K562 (cell line): ENCODE data around the gene ATXN1L. TPM values are rescaled to one million over a fixed set of nuclear protein-coding genes. Genes with fewer than 3 reads are reported as not detected.

Source experiments
- BHLHE40 ChIP-seq: IDR thresholded peaks from 2 replicates; pipeline ENCODE4 v1.6.1; 2011; ENCODE audit warnings: low read length, improper control_type of control experiment
- CBFA2T2 ChIP-seq: fragments of 450-650 bp; conservative IDR thresholded peaks from 2 replicates; pipeline ENCODE4 v1.6.1; 2017; ENCODE audit warnings: mild to moderate bottlenecking
- CREB1 ChIP-seq, 2 experiments: sonication (generic) in 1 of 2; formaldehyde crosslinking in 1 of 2; IDR thresholded peaks; 2 replicates each; pipeline versions ENCODE4 v1.6.1 to v1.8.0; 2012 to 2022; ENCODE audit warnings: inconsistent platforms in 1 of 2, mild to moderate bottlenecking in 1 of 2, missing genetic modification reagents in 1 of 2, moderate library complexity in 1 of 2
- E2F4 ChIP-seq: sonication (generic); formaldehyde crosslinking; IDR thresholded peaks from 2 replicates; pipeline ENCODE4 v1.8.0; 2022; ENCODE audit warnings: mild to moderate bottlenecking, low read depth, missing genetic modification reagents
- HDAC1 ChIP-seq, 2 experiments: fragments of 450-650 bp; IDR thresholded peaks; 2 replicates each; pipeline ENCODE4 v1.6.1; 2016 to 2017; ENCODE audit warnings: inconsistent platforms in 1 of 2, mild to moderate bottlenecking in 1 of 2, moderate library complexity in 1 of 2
- JUN ChIP-seq, 2 experiments: sonication (generic) in 1 of 2; formaldehyde crosslinking in 1 of 2; IDR thresholded peaks; 2 replicates each; pipeline versions ENCODE4 v1.6.1 to v1.8.0; 2012 to 2022; ENCODE audit warnings: borderline replicate concordance in 2 of 2, mild to moderate bottlenecking in 2 of 2, improper control_type of control experiment in 1 of 2, low read depth in 1 of 2, low read length in 1 of 2, missing genetic modification reagents in 1 of 2
- LCOR ChIP-seq: sonication (generic); formaldehyde crosslinking; IDR thresholded peaks from 2 replicates; pipeline ENCODE4 v1.8.0; 2022; ENCODE audit warnings: mild to moderate bottlenecking, missing genetic modification reagents
- MEF2A ChIP-seq: IDR thresholded peaks from 2 replicates; pipeline ENCODE4 v1.6.1; 2011; ENCODE audit warnings: low read depth, mild to moderate bottlenecking, low read length, moderate library complexity; ENCODE audit not compliant: control insufficient read depth
- MEF2D ChIP-seq: conservative IDR thresholded peaks from 2 replicates; pipeline ENCODE4 v1.6.1; 2016; ENCODE audit warnings: low read depth, missing genetic modification characterization, missing compliant biosample characterization
- NCOA2 ChIP-seq, 2 experiments: fragments of 450-650 bp; IDR thresholded peaks; 2 replicates each; pipeline ENCODE4 v1.6.1; 2018; ENCODE audit warnings: mild to moderate bottlenecking in 2 of 2, moderate library complexity in 1 of 2; ENCODE audit not compliant: partially characterized antibody in 2 of 2
- PHF20 ChIP-seq: fragments of 450-650 bp; IDR thresholded peaks from 2 replicates; pipeline ENCODE4 v1.6.1; 2018; ENCODE audit not compliant: partially characterized antibody
- PHF21A ChIP-seq: fragments of 450-650 bp; IDR thresholded peaks from 2 replicates; pipeline ENCODE4 v1.6.1; 2017; ENCODE audit warnings: low read depth, borderline replicate concordance
- SMARCA4 ChIP-seq: fragments of 450-650 bp; IDR thresholded peaks from 2 replicates; pipeline ENCODE4 v1.6.1; 2016
- SRSF3 ChIP-seq: fragments of 200-400 bp; formaldehyde crosslinking; IDR thresholded peaks from 2 replicates; pipeline ENCODE4 v1.6.1; 2016; ENCODE audit warnings: mild to moderate bottlenecking, low read length, moderate library complexity; ENCODE audit not compliant: insufficient read depth
- TRIM28 ChIP-seq: fragments of 450-650 bp; IDR thresholded peaks from 2 replicates; pipeline ENCODE4 v1.6.1; 2017
- ZFPM2 ChIP-seq: fragments of 250-450 bp; sonication (Bioruptor Pico); IDR thresholded peaks from 2 replicates; pipeline ENCODE4 v1.5.1; 2022; ENCODE audit warnings: mild to moderate bottlenecking
- ZNF124 ChIP-seq: sonication (generic); formaldehyde crosslinking; IDR thresholded peaks from 2 replicates; pipeline ENCODE4 v1.8.1; 2022; ENCODE audit warnings: missing genetic modification reagents
- ZNF212 ChIP-seq: fragments of 450-650 bp; formaldehyde crosslinking; IDR thresholded peaks from 2 replicates; pipeline ENCODE4 v1.4.0; 2020; ENCODE audit warnings: mild to moderate bottlenecking
- polyA plus RNA-seq, 8 experiments: library from polyadenylated mRNA; depleted of rRNA in 4 of 8; stranded (reverse) in 5 of 8; unstranded in 3 of 8; fragments of >200 nt; fragmentation: Nextera tagmentation in 2 of 8; fragmentation: Illumina TruSeq in 1 of 8; extraction: Ambion mirVana in 2 of 8; extraction: Trizol in 1 of 8; gene quantifications; 2 replicates each; pipeline versions ENCODE4 v1.2.1 to v1.2.3, GENCODE V29; 2011 to 2014; ENCODE audit warnings: inconsistent platforms in 1 of 8, missing spikeins in 1 of 8
- total RNA-seq, 7 experiments: library from RNA; depleted of rRNA in 6 of 7; stranded (reverse); fragments of >200 nt in 6 of 7; fragmentation: Illumina TruSeq in 2 of 7; extraction: Trizol in 2 of 7; gene quantifications; 2 replicates each; pipeline versions ENCODE4 v1.2.1 to v1.2.3, GENCODE V29; 2011 to 2021; ENCODE audit warnings: low replicate concordance in 1 of 7
- TF ChIP-seq, protein P1 (sequence below), 2 experiments: fragments of 450-650 bp; conservative IDR thresholded peaks; 2 replicates each; pipeline ENCODE4 v1.6.1; 2017; ENCODE audit warnings: mild to moderate bottlenecking in 2 of 2, moderate library complexity in 2 of 2
- TF ChIP-seq, protein P2 (sequence below): fragments of 450-650 bp; IDR thresholded peaks from 2 replicates; pipeline ENCODE4 v1.6.1; 2018; ENCODE audit warnings: mild to moderate bottlenecking, low read depth; ENCODE audit not compliant: partially characterized antibody
- TF ChIP-seq, protein P3 (sequence below): fragments of 250-450 bp; sonication (Bioruptor Pico); IDR thresholded peaks from 2 replicates; pipeline ENCODE4 v1.4.0; 2020; ENCODE audit warnings: borderline replicate concordance
- TF ChIP-seq, protein P4 (sequence below), 3 experiments: fragments of 200-800 bp in 1 of 3; sonication (Bioruptor generic) in 1 of 3; sonication (generic) in 1 of 3; formaldehyde crosslinking in 1 of 3; IDR thresholded peaks; 2 replicates each; pipeline versions ENCODE4 v1.6.1 to v1.8.0; 2016 to 2022; ENCODE audit warnings: mild to moderate bottlenecking in 2 of 3, missing compliant biosample characterization in 2 of 3, missing genetic modification characterization in 2 of 3, missing genetic modification reagents in 1 of 3

Gene ATXN1L
- total and polyA plus RNA-seq, 9 of the 15 experiments (the other 6 are each of a cell fraction or from before 2014, with no cell fraction given), result 1.4 to 11.3 (median 9.3) TPM

DNA sequence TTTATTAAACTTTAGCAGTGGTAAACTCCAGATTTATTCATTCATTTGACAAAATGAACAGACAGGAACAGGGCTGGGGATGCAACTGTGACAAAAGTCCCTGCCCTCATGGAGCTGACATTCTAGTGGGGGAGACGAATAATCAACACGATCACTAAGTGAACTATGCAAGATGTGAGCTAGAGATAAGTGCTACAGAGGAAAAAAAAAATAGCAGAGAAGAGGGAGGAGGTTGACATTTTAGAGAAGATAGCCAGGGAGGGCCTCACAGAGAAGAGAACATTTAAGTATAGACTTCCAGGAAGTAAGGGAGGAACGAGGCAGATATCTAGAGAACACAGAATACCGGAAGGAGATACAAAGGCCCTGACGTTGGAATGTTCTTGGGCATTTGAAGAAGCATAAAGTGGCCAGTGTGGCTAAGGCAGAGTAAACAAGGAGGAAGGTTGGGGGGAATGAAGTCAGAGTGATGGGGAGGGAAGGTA, 19.2 kb upstream of the ATXN1L start (continued):
- TF ChIP-seq, protein P1, sequence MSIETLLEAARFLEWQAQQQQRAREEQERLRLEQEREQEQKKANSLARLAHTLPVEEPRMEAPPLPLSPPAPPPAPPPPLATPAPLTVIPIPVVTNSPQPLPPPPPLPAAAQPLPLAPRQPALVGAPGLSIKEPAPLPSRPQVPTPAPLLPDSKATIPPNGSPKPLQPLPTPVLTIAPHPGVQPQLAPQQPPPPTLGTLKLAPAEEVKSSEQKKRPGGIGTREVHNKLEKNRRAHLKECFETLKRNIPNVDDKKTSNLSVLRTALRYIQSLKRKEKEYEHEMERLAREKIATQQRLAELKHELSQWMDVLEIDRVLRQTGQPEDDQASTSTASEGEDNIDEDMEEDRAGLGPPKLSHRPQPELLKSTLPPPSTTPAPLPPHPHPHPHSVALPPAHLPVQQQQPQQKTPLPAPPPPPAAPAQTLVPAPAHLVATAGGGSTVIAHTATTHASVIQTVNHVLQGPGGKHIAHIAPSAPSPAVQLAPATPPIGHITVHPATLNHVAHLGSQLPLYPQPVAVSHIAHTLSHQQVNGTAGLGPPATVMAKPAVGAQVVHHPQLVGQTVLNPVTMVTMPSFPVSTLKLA (conservative IDR thresholded peaks at IDR 0.05), result no peak
- TF ChIP-seq E2F4 (CRISPR knock-in tag), result no peak
- TF ChIP-seq, protein P2, sequence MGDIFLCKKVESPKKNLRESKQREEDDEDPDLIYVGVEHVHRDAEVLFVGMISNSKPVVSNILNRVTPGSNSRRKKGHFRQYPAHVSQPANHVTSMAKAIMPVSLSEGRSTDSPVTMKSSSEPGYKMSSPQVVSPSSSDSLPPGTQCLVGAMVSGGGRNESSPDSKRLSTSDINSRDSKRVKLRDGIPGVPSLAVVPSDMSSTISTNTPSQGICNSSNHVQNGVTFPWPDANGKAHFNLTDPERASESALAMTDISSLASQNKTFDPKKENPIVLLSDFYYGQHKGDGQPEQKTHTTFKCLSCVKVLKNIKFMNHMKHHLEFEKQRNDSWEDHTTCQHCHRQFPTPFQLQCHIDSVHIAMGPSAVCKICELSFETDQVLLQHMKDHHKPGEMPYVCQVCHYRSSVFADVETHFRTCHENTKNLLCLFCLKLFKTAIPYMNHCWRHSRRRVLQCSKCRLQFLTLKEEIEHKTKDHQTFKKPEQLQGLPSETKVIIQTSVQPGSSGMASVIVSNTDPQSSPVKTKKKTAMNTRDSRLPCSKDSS, result no peak
- TF ChIP-seq MEF2A, result no peak
- TF ChIP-seq CREB1 (IDR thresholded peaks at IDR 0.05), result no peak
- no peak for TF ChIP-seq CREB1 (CRISPR knock-in tag; IDR thresholded peaks at IDR 0.05)
- no peak for TF ChIP-seq LCOR
- no peak for TF ChIP-seq NCOA2 (IDR thresholded peaks at IDR 0.05; ENCODE audit: partially characterized antibody in 2 of 2)
- no peak for TF ChIP-seq PHF21A
- TF ChIP-seq HDAC1 (IDR thresholded peaks at IDR 0.05), result peak in 1 of 2 experiments; percentile 56; a peak in 2 of 4 replicates
- peak; percentile 94; the same call in 1 of the 2 replicates for TF ChIP-seq TRIM28
- no peak for TF ChIP-seq SRSF3
- TF ChIP-seq, protein P3, sequence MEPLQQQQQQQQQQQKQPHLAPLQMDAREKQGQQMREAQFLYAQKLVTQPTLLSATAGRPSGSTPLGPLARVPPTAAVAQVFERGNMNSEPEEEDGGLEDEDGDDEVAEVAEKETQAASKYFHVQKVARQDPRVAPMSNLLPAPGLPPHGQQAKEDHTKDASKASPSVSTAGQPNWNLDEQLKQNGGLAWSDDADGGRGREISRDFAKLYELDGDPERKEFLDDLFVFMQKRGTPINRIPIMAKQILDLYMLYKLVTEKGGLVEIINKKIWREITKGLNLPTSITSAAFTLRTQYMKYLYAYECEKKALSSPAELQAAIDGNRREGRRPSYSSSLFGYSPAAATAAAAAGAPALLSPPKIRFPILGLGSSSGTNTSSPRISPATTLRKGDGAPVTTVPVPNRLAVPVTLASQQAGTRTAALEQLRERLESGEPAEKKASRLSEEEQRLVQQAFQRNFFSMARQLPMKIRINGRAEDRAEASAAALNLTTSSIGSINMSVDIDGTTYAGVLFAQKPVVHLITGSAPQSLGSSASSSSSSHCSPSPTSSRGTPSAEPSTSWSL, result no peak
- no peak for TF ChIP-seq ZFPM2 (CRISPR knock-in tag)
- TF ChIP-seq ZNF124 (CRISPR knock-in tag), result no peak
- no peak for TF ChIP-seq PHF20
- TF ChIP-seq JUN (IDR thresholded peaks at IDR 0.05; ENCODE audit: borderline replicate concordance, low read depth, low read length), result no peak
- TF ChIP-seq JUN (CRISPR knock-in tag; IDR thresholded peaks at IDR 0.05; ENCODE audit: borderline replicate concordance), result no peak
- TF ChIP-seq MEF2D (tag), result no peak
- TF ChIP-seq, protein P4, sequence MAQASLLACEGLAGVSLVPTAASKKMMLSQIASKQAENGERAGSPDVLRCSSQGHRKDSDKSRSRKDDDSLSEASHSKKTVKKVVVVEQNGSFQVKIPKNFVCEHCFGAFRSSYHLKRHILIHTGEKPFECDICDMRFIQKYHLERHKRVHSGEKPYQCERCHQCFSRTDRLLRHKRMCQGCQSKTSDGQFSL (CRISPR knock-in tag; IDR thresholded peaks at IDR 0.05), result no peak
- TF ChIP-seq, protein P4 (tag; IDR thresholded peaks at IDR 0.05), result no peak
- peak; percentile 55 for TF ChIP-seq CBFA2T2
- TF ChIP-seq BHLHE40, result no peak
- no peak for TF ChIP-seq ZNF212
- peak; percentile 70; the same call in 1 of the 2 replicates for TF ChIP-seq SMARCA4
